ENCODE measurements around the gene GJD2. TPM values are rescaled to one million over a fixed set of nuclear protein-coding genes. Genes with fewer than 3 reads are reported as not detected.

The GJD2 gene
- total and polyA plus RNA-seq, 2 experiments from 2014 or later, result not detected

GRCh38 chr15:34794590-34795206 lies 39.9 kb upstream of the GJD2 start:
- no peaks in the 10 kb centered on the region for H3K9me3 ChIP-seq (ENCODE audit: low read depth)
- H3K4me2 ChIP-seq (ENCODE audit: unreplicated experiment), result peak overlapping the region; percentile 77
- 38 to 44% methylated on average over 28 to 33 of the region's 33 CpGs for WGBS, 2 experiments (ENCODE audit: low coverage in 1 of 2, low lambda C conversion rate in 2 of 2, missing lambda C conversion rate in 2 of 2)
- no peaks in the 10 kb centered on the region for H3F3A ChIP-seq (ENCODE audit: insufficient read depth)
- no peaks in the 10 kb centered on the region for H3K79me2 ChIP-seq (ENCODE audit: insufficient read depth)
- no peak for TF ChIP-seq EZH2phosphoT487 (IDR thresholded peaks at IDR 0.05; ENCODE audit: insufficient read depth, low read depth)
- no peak for TF ChIP-seq EZH2 (IDR thresholded peaks at IDR 0.05; ENCODE audit: insufficient read depth, poor library complexity, severe bottlenecking)
- H3K9ac ChIP-seq, result peak overlapping the region; percentile 72
- H3K27me3 ChIP-seq (replicated peaks; ENCODE audit: insufficient read depth), result no peaks in the 10 kb centered on the region
- H3K36me3 ChIP-seq (ENCODE audit: low read depth), result no peaks in the 10 kb centered on the region
- no peaks in the 10 kb centered on the region for H4K20me1 ChIP-seq (ENCODE audit: insufficient read depth)
- in situ Hi-C loops (cut with MboI), result no loop called here
- H3K27ac ChIP-seq, result no peak overlapping the region
- peak overlapping the region; percentile 62 for H3K4me3 ChIP-seq
- peak overlapping the region; percentile 75 for H2AFZ ChIP-seq
- H3K4me1 ChIP-seq (ENCODE audit: insufficient read depth), result peaks cover 17% of the 10 kb centered on the region; the same call in 1 of the 2 replicates
- no peaks in the 10 kb centered on the region for H3K9me2 ChIP-seq (ENCODE audit: insufficient read depth)
- no peak for DNase-seq

GRCh38 chr15:34793901-34794300 lies 39.1 kb upstream of the GJD2 start:
- in situ Hi-C loops (cut with MboI), result no loop called here
- H3K27ac ChIP-seq, result no peak overlapping the region
- WGBS, 2 experiments (ENCODE audit: low coverage in 1 of 2, low lambda C conversion rate in 2 of 2, missing lambda C conversion rate in 2 of 2), result 69 to 73% methylated on average over 2 of the region's 2 CpGs
- TF ChIP-seq EZH2 (IDR thresholded peaks at IDR 0.05; ENCODE audit: insufficient read depth, poor library complexity, severe bottlenecking), result no peak
- no peak for TF ChIP-seq EZH2phosphoT487 (IDR thresholded peaks at IDR 0.05; ENCODE audit: insufficient read depth, low read depth)
- no peak overlapping the region for H2AFZ ChIP-seq
- H3K4me1 ChIP-seq (ENCODE audit: insufficient read depth), result peaks cover 14% of the 10 kb centered on the region; the same call in 1 of the 2 replicates
- no peaks in the 10 kb centered on the region for H3K9me3 ChIP-seq (ENCODE audit: low read depth)
- H3K27me3 ChIP-seq (replicated peaks; ENCODE audit: insufficient read depth), result no peaks in the 10 kb centered on the region
- H3F3A ChIP-seq (ENCODE audit: insufficient read depth), result no peaks in the 10 kb centered on the region
- no peak overlapping the region for H3K4me2 ChIP-seq (ENCODE audit: unreplicated experiment)
- no peak overlapping the region for H3K4me3 ChIP-seq
- no peaks in the 10 kb centered on the region for H4K20me1 ChIP-seq (ENCODE audit: insufficient read depth)
- no peaks in the 10 kb centered on the region for H3K36me3 ChIP-seq (ENCODE audit: low read depth)
- peak; percentile 20 for DNase-seq
- H3K9me2 ChIP-seq (ENCODE audit: insufficient read depth), result no peaks in the 10 kb centered on the region
- H3K9ac ChIP-seq, result no peak overlapping the region
- no peaks in the 10 kb centered on the region for H3K79me2 ChIP-seq (ENCODE audit: insufficient read depth)

- Histone ChIP-seq H3K36me3 (ENCODE audit: low read depth) (no peaks in the 10 kb centered on the region), H3K27ac (no peak overlapping the region), H3K4me3 (no peak overlapping the region), H3K9ac (no peak overlapping the region), H2AFZ (no peak overlapping the region), H3K79me2 (ENCODE audit: insufficient read depth) (no peaks in the 10 kb centered on the region), H3K27me3 (replicated peaks; ENCODE audit: insufficient read depth) (no peaks in the 10 kb centered on the region), H4K20me1 (ENCODE audit: insufficient read depth) (no peaks in the 10 kb centered on the region), H3K4me1 (ENCODE audit: insufficient read depth) (peaks cover 14% of the 10 kb centered on the region; the same call in 1 of the 2 replicates), H3F3A (ENCODE audit: insufficient read depth) (no peaks in the 10 kb centered on the region), H3K9me2 (ENCODE audit: insufficient read depth) (no peaks in the 10 kb centered on the region), H3K9me3 (ENCODE audit: low read depth) (no peaks in the 10 kb centered on the region), H3K4me2 (ENCODE audit: unreplicated experiment) (no peak overlapping the region)
- DNase-seq, result no peak
- in situ Hi-C loops (cut with MboI), result no loop called here
- WGBS, 2 experiments (ENCODE audit: low coverage in 1 of 2, low lambda C conversion rate in 2 of 2, missing lambda C conversion rate in 2 of 2), result 90 to 94% methylated on average over 9 of the region's 9 CpGs
- no peak for TF ChIP-seq EZH2 (IDR thresholded peaks at IDR 0.05; ENCODE audit: insufficient read depth, poor library complexity, severe bottlenecking)
- TF ChIP-seq EZH2phosphoT487 (IDR thresholded peaks at IDR 0.05; ENCODE audit: insufficient read depth, low read depth), result no peak
Observed at GRCh38 chr15:34793071-34793470, 38.3 kb upstream of the GJD2 start.

- peak; percentile 50 for DNase-seq
- Histone ChIP-seq H3K79me2 (ENCODE audit: insufficient read depth) (no peaks in the 10 kb centered on the region), H2AFZ (no peak overlapping the region), H3K9me3 (ENCODE audit: low read depth) (no peaks in the 10 kb centered on the region), H3K27me3 (replicated peaks; ENCODE audit: insufficient read depth) (no peaks in the 10 kb centered on the region), H3K4me2 (ENCODE audit: unreplicated experiment) (no peak overlapping the region), H3K9me2 (ENCODE audit: insufficient read depth) (no peaks in the 10 kb centered on the region), H3K4me1 (ENCODE audit: insufficient read depth) (peaks cover 14% of the 10 kb centered on the region; the same call in 1 of the 2 replicates), H4K20me1 (ENCODE audit: insufficient read depth) (no peaks in the 10 kb centered on the region), H3K4me3 (no peak overlapping the region), H3K9ac (no peak overlapping the region), H3K36me3 (ENCODE audit: low read depth) (no peaks in the 10 kb centered on the region), H3K27ac (no peak overlapping the region), H3F3A (ENCODE audit: insufficient read depth) (no peaks in the 10 kb centered on the region)
- no peak for TF ChIP-seq EZH2 (IDR thresholded peaks at IDR 0.05; ENCODE audit: insufficient read depth, poor library complexity, severe bottlenecking)
- TF ChIP-seq EZH2phosphoT487 (IDR thresholded peaks at IDR 0.05; ENCODE audit: insufficient read depth, low read depth), result no peak
- in situ Hi-C loops (cut with MboI), result no loop called here
- WGBS, 2 experiments (ENCODE audit: low coverage in 1 of 2, low lambda C conversion rate in 2 of 2, missing lambda C conversion rate in 2 of 2), result 63 to 65% methylated on average over 3 of the region's 3 CpGs
Observed at GRCh38 chr15:34791701-34792100, 36.9 kb upstream of the GJD2 start.

Measured in GM23248 (cell line).